ENCODE data around the gene RGS19. TPM values are rescaled to one million over a fixed set of nuclear protein-coding genes. Genes with fewer than 3 reads are reported as not detected.

RGS19 gene
- total RNA-seq, 1 donor from 2014 or later: 40.3 TPM

Other genes starting within 250 kb of the RGS19 start
- 6.7 and 11.7 TPM in 2 replicates for gene ZBTB46, start 248.3 kb downstream of the RGS19 start, total RNA-seq
- not detected in 2 replicates for gene ABHD16B, start 218.0 kb downstream of the RGS19 start, total RNA-seq
- 189 and 209 TPM in 2 replicates for gene TPD52L2, start 214.2 kb downstream of the RGS19 start, total RNA-seq
- 78.2 and 79.4 TPM in 2 replicates for gene DNAJC5, start 184.4 kb downstream of the RGS19 start, total RNA-seq
- gene UCKL1, start 123.1 kb downstream of the RGS19 start, total RNA-seq: 28.3 and 45.4 TPM in 2 replicates
- 15.9 and 24.3 TPM in 2 replicates for gene ZNF512B, start 109.6 kb downstream of the RGS19 start, total RNA-seq
- gene SAMD10, start 99.9 kb downstream of the RGS19 start, total RNA-seq: 6.2 and 8.3 TPM in 2 replicates
- gene PRPF6, start 98.4 kb downstream of the RGS19 start, total RNA-seq: 63.2 and 64.3 TPM in 2 replicates
- 1.2 and 6.8 TPM in 2 replicates for gene C20orf204, start 43.3 kb downstream of the RGS19 start, total RNA-seq
- gene SOX18, start 29.9 kb downstream of the RGS19 start, total RNA-seq: 31.8 and 102 TPM in 2 replicates
- gene TCEA2, start 16.3 kb downstream of the RGS19 start, total RNA-seq: 34.5 and 61.0 TPM in 2 replicates
- 2.7 and 4.5 TPM in 2 replicates for gene OPRL1, start 564 bp upstream of the RGS19 start, total RNA-seq
- 1.2 TPM in 1 of 2 replicates, not detected in the other for gene LKAAEAR1, start 4.9 kb upstream of the RGS19 start, total RNA-seq
- gene NPBWR2, start 28.0 kb upstream of the RGS19 start, total RNA-seq: not detected in 2 replicates
- gene MYT1, start 84.9 kb upstream of the RGS19 start, total RNA-seq: not detected in 2 replicates
- gene PCMTD2, start 176.2 kb upstream of the RGS19 start, total RNA-seq: 29.3 and 38.2 TPM in 2 replicates

Data from glomerular endothelial cell (primary cell).